Activated CD4-positive, alpha-beta memory T cell treated with anti-CD3 and anti-CD28 coated beads for 36 hours (primary cell): ENCODE data around the gene CELF5. TPM values are rescaled to one million over a fixed set of nuclear protein-coding genes. Genes with fewer than 3 reads are reported as not detected.

Source experiments
- CTCF ChIA-PET: fragments of 350-600 bp; sonication (Branson Sonifier 250); formaldehyde crosslinking; loops from one replicate; lab custom pipeline; 2021; ENCODE audit warnings: antibody characterized with exemption, inconsistent platforms; lab: Charles Lee
- POLR2A ChIA-PET: fragments of 350-600 bp; sonication (Branson Sonifier 250); formaldehyde crosslinking; loops from one replicate; lab custom pipeline; 2021; ENCODE audit warnings: antibody characterized with exemption; lab: Charles Lee
- DNase-seq: peaks from one replicate; pipeline ENCODE4 v3.0.0-alpha.2; 2020
- H3K27ac Mint-ChIP-seq: one replicate; pipeline ENCODE4 v1.8.0; 2021; ENCODE audit warnings: mixed read lengths
- H3K27me3 Mint-ChIP-seq: one replicate; pipeline ENCODE4 v1.8.0; 2021; ENCODE audit warnings: mixed read lengths
- H3K36me3 Mint-ChIP-seq: one replicate; pipeline ENCODE4 v1.8.0; 2021; ENCODE audit warnings: mixed read lengths
- H3K4me1 Mint-ChIP-seq: one replicate; pipeline ENCODE4 v1.8.0; 2021; ENCODE audit warnings: low read depth, mixed read lengths
- H3K4me3 Mint-ChIP-seq: one replicate; pipeline ENCODE4 v1.8.0; 2021; ENCODE audit warnings: mild to moderate bottlenecking, mixed read lengths
- H3K9me3 Mint-ChIP-seq: one replicate; pipeline ENCODE4 v1.8.0; 2021; ENCODE audit warnings: mixed read lengths
- intact Hi-C: fragments of 100-400 bp; cut with micrococcal nuclease; formaldehyde crosslinking; loops from one replicate; pipeline ENCODE4 v1.15.1; 2023
- total RNA-seq, 2 experiments: library from RNA; stranded (reverse); gene quantifications; one replicate each; pipeline ENCODE4 v1.2.3, GENCODE V29; 2021

The CELF5 gene
- total RNA-seq, 2 experiments from 2014 or later: 0.14 TPM; not detected in 1

DNA sequence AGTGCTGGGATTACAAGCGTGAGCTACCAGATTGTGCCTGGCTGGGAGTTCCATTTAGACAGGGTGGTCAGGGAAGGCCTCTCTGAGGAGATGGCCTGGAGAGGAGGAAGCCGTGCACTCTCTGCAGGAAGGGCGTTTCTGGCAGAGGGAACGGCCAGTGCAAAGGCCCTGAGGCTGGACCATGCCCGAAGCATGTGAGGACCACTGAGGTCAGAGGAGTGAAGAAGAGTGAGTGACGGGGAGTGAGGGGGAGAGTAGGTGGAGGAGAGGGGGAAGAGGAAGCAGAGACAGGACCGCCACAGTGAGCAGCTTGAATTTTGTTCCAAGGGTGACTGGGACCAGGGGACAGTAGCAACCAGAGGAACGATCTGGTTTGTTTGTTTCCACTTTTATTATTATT is 32.6 kb downstream of the CELF5 start:
- intact Hi-C loops: no loop called here
- Mint-ChIP-seq H3K27ac (no peak overlapping the region), H3K36me3 (no peaks in the 10 kb centered on the region), H3K27me3 (peaks cover 7% of the 10 kb centered on the region), H3K9me3 (peaks cover 8% of the 10 kb centered on the region), H3K4me3 (no peak overlapping the region), H3K4me1 (no peaks in the 10 kb centered on the region)
- POLR2A ChIA-PET: no interaction called here
- DNase-seq: no peak
- CTCF ChIA-PET: no interaction called here

DNA sequence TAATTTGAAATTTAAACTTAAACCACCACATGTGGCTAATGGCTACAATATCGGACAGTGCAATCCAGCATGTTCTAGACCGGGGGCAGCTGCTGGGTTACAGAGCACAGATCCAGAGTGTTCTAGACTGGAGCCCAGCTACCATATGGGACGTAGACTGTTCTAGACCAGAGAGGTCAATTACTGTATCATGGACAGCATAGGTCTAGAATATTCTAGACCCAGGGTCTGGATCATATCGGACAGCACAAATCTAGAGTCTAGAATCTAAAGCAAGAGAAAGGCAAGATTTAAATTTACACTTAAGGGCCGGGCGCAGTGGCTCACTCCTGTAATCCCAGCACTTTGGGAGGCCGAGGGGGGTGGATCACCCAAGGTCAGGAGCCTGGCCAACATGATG is 37.9 kb downstream of the CELF5 start:
- no peaks in the 10 kb centered on the region for H3K9me3 Mint-ChIP-seq
- no peaks in the 10 kb centered on the region for H3K4me1 Mint-ChIP-seq
- H3K4me3 Mint-ChIP-seq: no peak overlapping the region
- no peak for DNase-seq
- intact Hi-C loops: no loop called here
- H3K27ac Mint-ChIP-seq: no peak overlapping the region
- no peaks in the 10 kb centered on the region for H3K36me3 Mint-ChIP-seq
- peaks cover 3% of the 10 kb centered on the region for H3K27me3 Mint-ChIP-seq
- POLR2A ChIA-PET: no interaction called here
- CTCF ChIA-PET: interaction anchor here (1.1 kb wide), 1 partner anchor 12 kb away, joined by 3 read pairs; no protein-coding TSS in a partner anchor

DNA sequence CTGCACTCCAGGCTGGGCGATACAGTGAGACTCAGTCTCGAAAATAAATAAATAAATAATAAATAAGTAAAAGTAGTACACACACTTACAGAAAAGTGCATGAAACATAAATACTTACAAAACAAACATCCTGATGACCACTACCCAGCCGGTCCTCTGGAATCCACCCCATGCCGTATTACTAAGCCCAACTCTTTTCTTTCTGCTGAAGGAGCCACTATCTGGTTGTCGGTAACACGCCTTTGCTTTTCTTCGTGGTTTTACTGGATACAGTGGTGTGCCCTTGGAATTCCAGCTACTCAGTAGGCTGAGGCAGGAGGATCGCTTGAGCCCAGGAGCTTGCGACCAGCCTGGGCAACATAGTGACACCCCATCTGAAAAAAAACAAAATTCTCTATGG is 39.4 kb downstream of the CELF5 start:
- H3K27ac Mint-ChIP-seq: no peak overlapping the region
- no peak for DNase-seq
- H3K4me1 Mint-ChIP-seq: no peaks in the 10 kb centered on the region
- ChIA-PET POLR2A (interaction anchor here (0.6 kb wide), 1 partner anchor 1909 kb away, joined by 4 read pairs; a partner anchor contains a TSS), CTCF (interaction anchor here (1.3 to 1.4 kb wide), 2 partner anchors 11 to 42 kb away, joined by 3 read pairs; no protein-coding TSS in a partner anchor)
- peaks cover 11% of the 10 kb centered on the region for H3K27me3 Mint-ChIP-seq
- H3K4me3 Mint-ChIP-seq: no peak overlapping the region
- intact Hi-C loops: no loop called here
- H3K9me3 Mint-ChIP-seq: no peaks in the 10 kb centered on the region
- H3K36me3 Mint-ChIP-seq: no peaks in the 10 kb centered on the region

- CTCF ChIA-PET: interaction anchor here (1.1 kb wide), 1 partner anchor 37 kb away, joined by 3 read pairs; no protein-coding TSS in a partner anchor
- DNase-seq: no peak
- POLR2A ChIA-PET: no interaction called here
- Mint-ChIP-seq H3K4me3 (no peak overlapping the region), H3K27me3 (peaks cover 22% of the 10 kb centered on the region), H3K36me3 (no peaks in the 10 kb centered on the region), H3K9me3 (no peaks in the 10 kb centered on the region), H3K27ac (no peak overlapping the region), H3K4me1 (no peaks in the 10 kb centered on the region)
- intact Hi-C loops: no loop called here
Measured at GRCh38 chr19:3265432-3265831, 41.0 kb downstream of the CELF5 start.

DNA sequence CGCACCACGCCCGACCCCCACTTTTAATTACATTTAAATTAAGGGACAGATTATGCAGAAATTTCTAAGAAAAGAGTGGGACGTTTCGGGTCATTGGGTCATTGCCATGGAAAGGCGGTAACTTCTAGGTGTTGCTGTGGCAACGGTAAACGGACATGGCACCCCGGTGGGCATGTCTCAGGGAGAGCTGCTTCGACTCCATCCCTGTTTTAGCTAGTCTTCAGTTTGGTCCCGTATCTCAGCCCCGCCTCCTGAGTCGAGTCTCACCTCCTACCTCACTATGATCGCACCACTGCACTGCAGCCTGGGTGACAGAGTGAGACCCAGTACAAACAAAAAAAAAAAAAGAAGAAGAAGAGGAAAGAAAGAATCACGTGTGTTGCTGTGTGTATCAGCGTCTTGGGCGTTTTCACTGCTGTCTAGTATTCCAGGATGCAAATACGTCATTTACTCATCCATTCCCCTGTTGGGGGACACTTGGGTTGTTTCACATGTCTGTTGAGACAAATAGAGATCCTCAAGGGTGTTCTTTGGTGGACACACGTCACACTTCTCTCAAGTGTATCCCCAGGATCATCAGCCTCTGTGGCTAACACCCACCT is 41.7 kb downstream of the CELF5 start:
- DNase-seq: no peak
- no peaks in the 10 kb centered on the region for H3K36me3 Mint-ChIP-seq
- H3K9me3 Mint-ChIP-seq: no peaks in the 10 kb centered on the region
- CTCF ChIA-PET: no interaction called here
- no peak overlapping the region for H3K4me3 Mint-ChIP-seq
- H3K4me1 Mint-ChIP-seq: no peaks in the 10 kb centered on the region
- intact Hi-C loops: no loop called here
- H3K27ac Mint-ChIP-seq: no peak overlapping the region
- peaks cover 22% of the 10 kb centered on the region for H3K27me3 Mint-ChIP-seq
- POLR2A ChIA-PET: no interaction called here

DNA sequence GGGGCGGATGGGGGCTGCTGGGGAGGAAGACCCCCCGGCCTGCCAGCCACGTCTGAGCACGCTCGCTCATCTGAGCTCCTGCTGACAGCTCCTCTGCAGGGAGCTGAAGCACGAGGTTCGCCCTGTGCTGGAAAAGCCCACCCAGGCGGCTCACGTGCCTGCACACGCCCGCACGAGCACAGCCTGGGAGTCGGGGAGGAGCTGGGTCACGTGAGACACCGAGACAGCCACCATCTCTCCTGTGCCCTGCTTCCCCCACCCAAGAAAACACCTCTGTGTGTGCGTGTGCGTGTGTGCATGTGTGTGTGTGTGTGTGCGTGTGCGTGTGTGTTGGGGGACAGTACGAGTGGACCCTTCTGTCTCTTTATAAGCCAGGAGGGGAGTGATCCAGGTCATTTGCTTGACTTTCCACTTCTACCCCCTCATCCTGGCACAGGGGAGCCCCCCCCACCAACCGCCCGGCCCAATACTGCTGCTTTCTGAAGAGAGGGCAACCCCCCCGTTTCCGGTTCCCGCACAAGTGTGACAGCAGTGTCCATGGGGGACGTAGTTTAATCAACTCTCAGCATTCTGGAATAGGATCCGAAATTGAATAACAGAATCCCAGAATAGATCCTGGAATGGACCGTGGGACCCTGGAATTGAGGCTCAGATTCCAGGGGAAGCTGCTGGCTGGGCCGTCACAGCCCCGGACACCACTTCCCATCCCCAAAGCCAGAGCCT is 42.5 kb downstream of the CELF5 start:
- Mint-ChIP-seq H3K4me1 (no peaks in the 10 kb centered on the region), H3K36me3 (no peaks in the 10 kb centered on the region), H3K9me3 (no peaks in the 10 kb centered on the region), H3K27me3 (peaks cover 28% of the 10 kb centered on the region), H3K27ac (no peak overlapping the region), H3K4me3 (no peak overlapping the region)
- ChIA-PET POLR2A (no interaction called here), CTCF (no interaction called here)
- intact Hi-C loops: no loop called here
- DNase-seq: no peak

GRCh38 chr19:3268326-3268725 is 43.9 kb downstream of the CELF5 start:
- ChIA-PET CTCF (no interaction called here), POLR2A (no interaction called here)
- intact Hi-C loops: no loop called here
- no peak overlapping the region for H3K4me3 Mint-ChIP-seq
- no peaks in the 10 kb centered on the region for H3K36me3 Mint-ChIP-seq
- no peak for DNase-seq
- peaks cover 5% of the 10 kb centered on the region for H3K9me3 Mint-ChIP-seq
- H3K27ac Mint-ChIP-seq: no peak overlapping the region
- H3K27me3 Mint-ChIP-seq: peaks cover 33% of the 10 kb centered on the region
- no peaks in the 10 kb centered on the region for H3K4me1 Mint-ChIP-seq

- POLR2A ChIA-PET: no interaction called here
- CTCF ChIA-PET: no interaction called here
- Mint-ChIP-seq H3K9me3 (peaks cover 7% of the 10 kb centered on the region), H3K27ac (no peak overlapping the region), H3K4me3 (no peak overlapping the region), H3K27me3 (peaks cover 33% of the 10 kb centered on the region), H3K36me3 (no peaks in the 10 kb centered on the region), H3K4me1 (no peaks in the 10 kb centered on the region)
- DNase-seq: no peak
- intact Hi-C loops: no loop called here
Measured at GRCh38 chr19:3268763-3269162, 44.3 kb downstream of the CELF5 start.

DNA sequence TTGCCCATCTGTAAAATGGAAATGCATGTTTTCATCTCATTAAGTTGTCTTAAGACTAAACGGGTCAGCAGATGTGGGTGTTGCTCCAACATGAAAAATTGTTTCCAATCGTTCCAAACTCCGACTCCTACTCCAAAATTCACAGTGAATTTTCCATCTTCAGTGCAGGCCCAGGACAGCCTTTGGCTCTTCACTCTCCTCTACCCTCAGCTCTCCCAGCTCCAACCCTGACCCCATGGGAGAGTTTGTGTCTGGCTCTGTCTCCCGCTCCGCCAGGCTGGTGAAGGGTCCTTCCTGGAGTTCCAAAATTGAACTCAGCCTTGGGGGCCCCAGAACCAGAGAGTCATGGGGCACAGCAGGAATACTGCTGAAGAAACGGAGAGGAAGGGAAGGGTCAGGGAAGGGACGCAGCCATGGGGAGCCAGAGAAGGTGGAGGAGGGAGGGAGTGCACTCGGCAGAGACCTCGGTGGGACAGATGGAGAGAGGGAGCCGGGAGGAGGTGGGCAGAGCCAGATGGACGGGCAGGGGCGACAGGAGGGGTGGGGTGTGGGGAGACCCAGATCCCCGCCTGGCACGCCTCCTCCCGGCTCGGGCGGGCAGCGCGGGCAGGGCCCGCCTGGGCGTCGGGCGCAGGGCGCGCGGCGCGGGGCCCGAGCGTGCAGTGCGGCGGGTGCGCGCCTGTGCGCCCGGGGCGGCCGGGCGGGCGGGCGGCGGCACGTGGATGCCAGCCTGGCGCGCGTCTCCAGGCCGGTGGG is 45.6 kb downstream of the CELF5 start:
- peaks cover 7% of the 10 kb centered on the region for H3K9me3 Mint-ChIP-seq
- ChIA-PET POLR2A (interaction anchor here (0.7 kb wide), 1 partner anchor 94 kb away, joined by 3 read pairs; no protein-coding TSS in a partner anchor), CTCF (interaction anchor here (0.6 to 1.7 kb wide), 2 partner anchors 35 to 312 kb away, joined by 3 to 7 read pairs; no protein-coding TSS in a partner anchor)
- H3K36me3 Mint-ChIP-seq: no peaks in the 10 kb centered on the region
- H3K27ac Mint-ChIP-seq: no peak overlapping the region
- peaks cover 4% of the 10 kb centered on the region for H3K4me1 Mint-ChIP-seq
- intact Hi-C loops: no loop called here
- H3K4me3 Mint-ChIP-seq: no peak overlapping the region
- no peak for DNase-seq
- peaks cover 35% of the 10 kb centered on the region for H3K27me3 Mint-ChIP-seq

- peak; percentile 58 for DNase-seq
- intact Hi-C loops: no loop called here
- no peak overlapping the region for H3K27ac Mint-ChIP-seq
- CTCF ChIA-PET: interaction anchor here (1.2 to 1.7 kb wide), 2 partner anchors 34 to 320 kb away, joined by 3 to 7 read pairs; no protein-coding TSS in a partner anchor
- peaks cover 7% of the 10 kb centered on the region for H3K9me3 Mint-ChIP-seq
- H3K4me3 Mint-ChIP-seq: no peak overlapping the region
- POLR2A ChIA-PET: interaction anchor here (0.7 kb wide), 1 partner anchor 95 kb away, joined by 3 read pairs; no protein-coding TSS in a partner anchor
- H3K27me3 Mint-ChIP-seq: peaks cover 35% of the 10 kb centered on the region
- H3K4me1 Mint-ChIP-seq: peaks cover 8% of the 10 kb centered on the region
- no peaks in the 10 kb centered on the region for H3K36me3 Mint-ChIP-seq
Measured at GRCh38 chr19:3270902-3271301, 46.4 kb downstream of the CELF5 start.

DNA sequence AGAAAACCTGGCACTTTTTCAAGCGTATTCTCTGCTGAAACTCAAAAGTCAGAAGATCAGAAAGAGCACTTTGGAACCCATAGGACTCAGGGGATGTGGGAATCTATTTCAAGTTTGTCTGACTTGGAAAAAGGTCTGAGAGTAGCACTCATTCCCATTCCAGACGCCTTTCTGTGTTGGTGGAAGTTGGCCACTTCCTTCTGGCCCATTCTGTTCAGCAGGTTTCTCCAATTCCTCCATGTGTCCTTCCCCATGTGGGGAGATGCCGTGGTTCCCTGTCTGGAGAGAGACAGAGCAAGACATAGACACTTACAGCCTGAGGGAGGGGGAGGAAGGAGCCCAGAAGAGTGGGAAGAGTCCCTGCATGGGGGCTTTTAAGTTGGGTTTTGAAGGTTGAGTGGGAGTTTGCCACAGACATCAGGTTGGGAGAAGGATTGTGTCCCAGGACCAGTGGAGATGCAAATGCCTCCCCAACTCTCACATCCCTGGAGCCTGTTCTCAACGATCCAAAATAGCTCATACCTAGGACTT is 48.0 kb downstream of the CELF5 start:
- Mint-ChIP-seq H3K27me3 (peaks cover 32% of the 10 kb centered on the region), H3K4me1 (peaks cover 10% of the 10 kb centered on the region), H3K9me3 (peaks cover 7% of the 10 kb centered on the region), H3K36me3 (no peaks in the 10 kb centered on the region), H3K27ac (no peak overlapping the region), H3K4me3 (no peak overlapping the region)
- POLR2A ChIA-PET: no interaction called here
- no peak for DNase-seq
- intact Hi-C loops: no loop called here
- CTCF ChIA-PET: interaction anchor here (1.4 kb wide), 1 partner anchor 32 kb away, joined by 3 read pairs; no protein-coding TSS in a partner anchor
